Peyer's patch (tissue), 4 donors: ENCODE measurements around the gene EFHD1.

Source experiments
- CTCF ChIP-seq, 6 experiments: fragments of 450-650 bp in 4 of 6; fragments of 200-600 bp in 2 of 6; sonication (generic) in 1 of 6; IDR thresholded peaks; one replicate each; pipeline ENCODE4 v1.5.1; 2017 to 2019; ENCODE audit warnings: antibody characterized with exemption in 6 of 6, mild to moderate bottlenecking in 3 of 6, moderate library complexity in 1 of 6
- POLR2A ChIP-seq, 2 donors: fragments of 450-650 bp; IDR thresholded peaks; one replicate each; pipeline ENCODE4 v1.5.1; 2017; ENCODE audit warnings: antibody characterized with exemption in 2 of 2, mild to moderate bottlenecking in 2 of 2, moderate library complexity in 2 of 2

DNA sequence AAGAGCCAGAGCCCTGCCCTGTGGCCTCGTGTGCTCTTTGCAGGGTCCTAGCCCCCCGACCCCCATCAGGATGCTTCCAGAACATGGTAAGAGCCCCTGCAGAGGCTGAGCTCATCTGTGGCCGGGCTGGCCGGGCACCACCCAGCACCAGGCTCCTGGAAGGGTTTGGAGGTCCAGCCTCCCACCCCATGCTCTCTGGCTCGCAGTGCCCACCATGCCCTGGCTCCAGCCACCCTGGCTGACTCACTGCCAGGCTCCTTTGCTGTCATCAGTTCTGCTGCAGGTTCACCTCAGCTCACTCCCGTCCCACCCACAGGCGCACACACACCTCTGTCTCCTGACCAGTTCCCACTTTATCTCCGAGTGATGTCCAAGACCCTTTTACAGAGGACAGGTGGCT, 45.4 kb upstream of the EFHD1 start:
- no peak for TF ChIP-seq CTCF (IDR thresholded peaks at IDR 0.05)
- TF ChIP-seq POLR2A (IDR thresholded peaks at IDR 0.05) = no peak
